OCI-M1 (cell line): ENCODE measurements around the gene OGDHL.

Experiments
- DNase-seq: peaks from one replicate; lab custom pipeline; 2025; lab: John Stamatoyannopoulos, UW

The OGDHL gene

GRCh38 chr10:49689882-49690510 lies 72.1 kb downstream of the OGDHL start:
- DNase-seq, result no peak

- DNase-seq, result no peak
These were observed 73.2 kb downstream of the OGDHL start for GRCh38 chr10:49688920-49689319.

DNA sequence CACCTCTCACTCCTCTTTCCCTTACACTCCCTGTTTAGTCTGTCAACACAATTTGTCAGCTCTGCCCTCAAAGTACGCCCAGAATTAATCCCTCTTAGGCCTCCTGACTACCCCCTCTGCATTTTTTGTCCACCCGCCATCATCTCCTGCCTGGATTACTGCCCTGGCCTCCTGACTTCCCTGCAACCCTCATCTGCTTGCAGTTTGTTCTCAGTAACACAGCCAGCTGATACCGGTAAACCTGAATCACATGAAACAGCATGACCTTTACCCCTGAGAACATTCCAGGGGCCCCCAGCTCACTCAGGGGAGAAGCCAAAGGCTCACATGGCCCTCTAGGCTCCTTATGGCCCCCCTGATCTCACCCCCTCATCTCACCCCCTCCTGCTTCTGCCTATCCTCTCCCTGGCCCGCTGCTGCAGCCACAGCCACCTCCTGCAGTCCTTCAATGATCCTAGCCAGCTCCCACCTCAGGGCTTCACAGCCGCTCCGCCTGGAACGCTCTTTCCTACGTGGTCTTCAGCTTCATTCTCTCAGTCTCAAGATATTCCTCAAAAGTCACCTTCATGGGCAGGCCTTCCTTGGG lies 73.8 kb downstream of the OGDHL start:
- no peak for DNase-seq

- DNase-seq, result no peak
These were observed 75.5 kb downstream of the OGDHL start for GRCh38 chr10:49686651-49687050.
